SK-N-SH treated with all-trans-retinoic acid at 6 μM for 48 hours (cell line): Measurements from ENCODE around the gene INPP4B.

Experiments
- ARNTL ChIP-seq: fragments of 450-650 bp; formaldehyde crosslinking; IDR thresholded peaks from 2 replicates; pipeline ENCODE4 v1.5.0; 2020; ENCODE audit warnings: low read depth, mild to moderate bottlenecking, moderate library complexity, borderline replicate concordance
- BACH2 ChIP-seq: fragments of 250-450 bp; sonication (Bioruptor Pico); IDR thresholded peaks from 2 replicates; pipeline ENCODE4 v1.9.0; 2021; ENCODE audit warnings: mild to moderate bottlenecking, borderline replicate concordance
- CREB5 ChIP-seq: fragments of 250-450 bp; sonication (Bioruptor Pico); IDR thresholded peaks from 2 replicates; pipeline ENCODE4 v1.5.1; 2020; ENCODE audit warnings: low read depth, mild to moderate bottlenecking, moderate library complexity
- ISL1 ChIP-seq: fragments of 250-450 bp; sonication (Bioruptor Pico); IDR thresholded peaks from 2 replicates; pipeline ENCODE4 v2.1.2; 2022; ENCODE audit warnings: mild to moderate bottlenecking, moderate library complexity
- OSR1 ChIP-seq: fragments of 250-450 bp; sonication (Bioruptor Pico); IDR thresholded peaks from 2 replicates; pipeline ENCODE4 v1.8.0; 2022; ENCODE audit warnings: moderate library complexity, mild to moderate bottlenecking, inconsistent platforms
- POU6F1 ChIP-seq: fragments of 250-450 bp; sonication (Bioruptor Pico); IDR thresholded peaks from 2 replicates; pipeline ENCODE4 v1.8.0; 2021; ENCODE audit warnings: low read depth, mild to moderate bottlenecking, moderate library complexity, borderline replicate concordance
- RARB ChIP-seq: fragments of 250-450 bp; sonication (Bioruptor Pico); IDR thresholded peaks from 2 replicates; pipeline ENCODE4 v1.8.0; 2021; ENCODE audit warnings: mild to moderate bottlenecking, moderate library complexity
- TOX ChIP-seq: fragments of 250-450 bp; sonication (Bioruptor Pico); IDR thresholded peaks from 2 replicates; pipeline ENCODE4 v1.8.0; 2021; ENCODE audit warnings: mild to moderate bottlenecking, moderate library complexity, borderline replicate concordance
- ZFP30 ChIP-seq: fragments of 450-650 bp; formaldehyde crosslinking; IDR thresholded peaks from 2 replicates; pipeline ENCODE4 v1.5.0; 2022; ENCODE audit warnings: mild to moderate bottlenecking, moderate library complexity
- TF ChIP-seq, protein P1 (sequence below): fragments of 250-450 bp; sonication (Bioruptor Pico); IDR thresholded peaks from 2 replicates; pipeline ENCODE4 v1.8.0; 2020; ENCODE audit warnings: mild to moderate bottlenecking, moderate library complexity, borderline replicate concordance

- TF ChIP-seq, protein P1, sequence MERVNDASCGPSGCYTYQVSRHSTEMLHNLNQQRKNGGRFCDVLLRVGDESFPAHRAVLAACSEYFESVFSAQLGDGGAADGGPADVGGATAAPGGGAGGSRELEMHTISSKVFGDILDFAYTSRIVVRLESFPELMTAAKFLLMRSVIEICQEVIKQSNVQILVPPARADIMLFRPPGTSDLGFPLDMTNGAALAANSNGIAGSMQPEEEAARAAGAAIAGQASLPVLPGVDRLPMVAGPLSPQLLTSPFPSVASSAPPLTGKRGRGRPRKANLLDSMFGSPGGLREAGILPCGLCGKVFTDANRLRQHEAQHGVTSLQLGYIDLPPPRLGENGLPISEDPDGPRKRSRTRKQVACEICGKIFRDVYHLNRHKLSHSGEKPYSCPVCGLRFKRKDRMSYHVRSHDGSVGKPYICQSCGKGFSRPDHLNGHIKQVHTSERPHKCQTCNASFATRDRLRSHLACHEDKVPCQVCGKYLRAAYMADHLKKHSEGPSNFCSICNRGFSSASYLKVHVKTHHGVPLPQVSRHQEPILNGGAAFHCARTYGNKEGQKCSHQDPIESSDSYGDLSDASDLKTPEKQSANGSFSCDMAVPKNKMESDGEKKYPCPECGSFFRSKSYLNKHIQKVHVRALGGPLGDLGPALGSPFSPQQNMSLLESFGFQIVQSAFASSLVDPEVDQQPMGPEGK = no peak
- TF ChIP-seq ZFP30 (CRISPR knock-in tag) (no peak), POU6F1 (CRISPR knock-in tag) (no peak), ARNTL (CRISPR knock-in tag) (no peak), TOX (CRISPR knock-in tag) (no peak), RARB (no peak), BACH2 (CRISPR knock-in tag) (no peak), ISL1 (CRISPR knock-in tag) (no peak), CREB5 (CRISPR knock-in tag) (no peak), OSR1 (CRISPR knock-in tag) (no peak)
These were observed 609.8 kb downstream of the INPP4B start for GRCh38 chr4:142236268-142236667.
